ENCODE measurements around the gene TRMT44.
"Not testable (repeated sequence)": the region's sequence is repeated elsewhere in the genome, so short reads cannot be mapped to it uniquely, and the experiment has no call there.

TRMT44 gene

GRCh38 chr4:8471211-8471875 lies 30.8 kb downstream of the TRMT44 start:
- DNase-seq = no peak

- no peak for DNase-seq
Observed at GRCh38 chr4:8472158-8472688, 31.6 kb downstream of the TRMT44 start.

GRCh38 chr4:8472689-8473197 lies 32.2 kb downstream of the TRMT44 start:
- DNase-seq = no peak

- no peak for DNase-seq
Observed at GRCh38 chr4:8473198-8473919, 32.8 kb downstream of the TRMT44 start.

GRCh38 chr4:8473920-8474590 lies 33.5 kb downstream of the TRMT44 start:
- DNase-seq = no peak

- DNase-seq = no peak
Observed at GRCh38 chr4:8474856-8475255, 34.3 kb downstream of the TRMT44 start.

GRCh38 chr4:8475751-8476575 lies 35.4 kb downstream of the TRMT44 start:
- no peak for DNase-seq

GRCh38 chr4:8477095-8477635 lies 36.6 kb downstream of the TRMT44 start:
- no peak for DNase-seq

- DNase-seq = no peak
Observed at GRCh38 chr4:8477676-8478075, 37.1 kb downstream of the TRMT44 start.

- no peak for DNase-seq
Observed at GRCh38 chr4:8478371-8478770, 37.8 kb downstream of the TRMT44 start.

- no peak for DNase-seq
Observed at GRCh38 chr4:8478801-8479744, 38.5 kb downstream of the TRMT44 start.

- DNase-seq = no peak
Observed at GRCh38 chr4:8480221-8480620, 39.6 kb downstream of the TRMT44 start.

- not testable (repeated sequence) for DNase-seq
Observed at GRCh38 chr4:8486643-8487042, 46.1 kb downstream of the TRMT44 start.

GRCh38 chr4:8488791-8489369 lies 48.3 kb downstream of the TRMT44 start:
- DNase-seq = no peak

GRCh38 chr4:8491478-8491877 lies 50.9 kb downstream of the TRMT44 start:
- not testable (repeated sequence) for DNase-seq

- no peak for DNase-seq
Observed at GRCh38 chr4:8492174-8492573, 51.6 kb downstream of the TRMT44 start.

GRCh38 chr4:8493484-8493883 lies 52.9 kb downstream of the TRMT44 start:
- DNase-seq = no peak

GRCh38 chr4:8494218-8494617 lies 53.6 kb downstream of the TRMT44 start:
- no peak for DNase-seq

GRCh38 chr4:8494983-8495548 lies 54.5 kb downstream of the TRMT44 start:
- DNase-seq = no peak

GRCh38 chr4:8495803-8496202 lies 55.2 kb downstream of the TRMT44 start:
- no peak for DNase-seq
